ENCODE measurements around the gene KRT8.
"Not testable (repeated sequence)": the region's sequence is repeated elsewhere in the genome, so short reads cannot be mapped to it uniquely, and the experiment has no call there.

The KRT8 gene

GRCh38 chr12:52904509-52905300 is at the start of gene KRT8:
KRT8 (minus strand) TSS chr12:52905076; CDS start chr12:52904981, 95 bp downstream.
- FAIRE-seq, result not testable (repeated sequence)
- DNase-seq (ENCODE audit: low spot score), result peak; percentile 92

DNA sequence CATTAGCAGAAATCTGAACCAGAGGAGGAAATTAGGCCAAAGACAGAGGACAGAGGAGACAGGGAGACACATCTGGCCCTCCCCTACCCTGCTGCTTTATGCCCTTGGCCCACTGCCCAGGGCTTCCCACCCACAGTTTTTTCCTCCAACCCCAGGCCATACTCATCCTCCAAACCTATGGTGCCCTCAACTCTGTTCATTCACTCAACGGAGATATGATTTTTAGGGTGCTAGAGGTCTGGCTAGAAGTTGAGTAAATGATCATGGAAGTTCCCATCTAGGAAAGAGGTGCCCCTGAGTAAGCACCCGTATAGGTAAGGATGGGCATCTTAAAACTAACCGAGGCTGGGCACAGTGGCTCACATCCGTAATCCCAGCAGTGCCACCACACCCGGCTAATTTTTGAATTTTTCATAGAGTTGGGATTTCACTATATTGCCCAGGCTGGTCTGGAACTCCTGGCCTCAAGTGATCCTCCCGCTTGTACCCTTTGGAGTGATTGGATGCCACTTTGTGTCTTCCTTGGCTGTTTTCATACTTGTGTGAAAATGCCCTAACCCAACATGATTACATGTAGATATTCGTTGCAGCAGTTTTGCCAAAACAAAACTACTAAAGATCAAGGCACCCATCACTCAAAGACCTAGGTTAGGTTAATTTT is 48.4 kb upstream of the KRT8 start:
- no peak for FAIRE-seq
- no peak for DNase-seq (ENCODE audit: low spot score)

GRCh38 chr12:52952076-52952801 is 47.4 kb upstream of the KRT8 start:
- FAIRE-seq (no peak), DNase-seq (ENCODE audit: low spot score) (no peak)

DNA sequence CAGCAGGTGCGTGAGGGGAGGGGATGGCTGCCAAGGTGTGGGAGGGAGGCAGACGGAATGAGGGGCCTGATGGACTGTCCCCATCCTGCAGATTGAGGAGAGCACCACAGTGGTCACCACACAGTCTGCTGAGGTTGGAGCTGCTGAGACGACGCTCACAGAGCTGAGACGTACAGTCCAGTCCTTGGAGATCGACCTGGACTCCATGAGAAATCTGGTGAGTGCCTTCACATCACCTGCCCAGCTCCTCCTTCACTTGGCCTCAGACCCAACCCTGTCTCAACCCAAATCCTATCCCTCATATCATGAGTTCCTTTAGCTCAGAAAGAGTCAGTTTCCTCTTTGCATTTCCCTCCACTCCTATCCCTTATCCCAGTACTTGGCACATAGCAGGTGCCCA is 46.8 kb upstream of the KRT8 start:
- FAIRE-seq, result no peak
- no peak for DNase-seq (ENCODE audit: low spot score)

GRCh38 chr12:52951126-52951525 is 46.2 kb upstream of the KRT8 start:
- FAIRE-seq (no peak), DNase-seq (ENCODE audit: low spot score) (no peak)

DNA sequence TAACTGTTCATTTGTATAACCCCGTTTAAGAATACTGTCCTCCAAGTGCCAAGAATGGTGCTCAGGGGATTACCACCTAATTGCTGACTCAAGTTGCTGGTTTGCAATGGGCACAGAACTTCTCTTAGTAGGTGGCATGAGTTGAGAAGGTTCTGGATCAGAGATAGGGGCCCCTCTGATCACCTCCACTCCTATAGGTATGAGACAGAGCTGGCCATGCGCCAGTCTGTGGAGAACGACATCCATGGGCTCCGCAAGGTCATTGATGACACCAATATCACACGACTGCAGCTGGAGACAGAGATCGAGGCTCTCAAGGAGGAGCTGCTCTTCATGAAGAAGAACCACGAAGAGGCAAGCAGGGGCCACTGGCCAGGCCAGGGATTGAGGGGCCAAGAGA is 45.7 kb upstream of the KRT8 start:
- DNase-seq (ENCODE audit: low spot score), result no peak
- FAIRE-seq, result no peak

DNA sequence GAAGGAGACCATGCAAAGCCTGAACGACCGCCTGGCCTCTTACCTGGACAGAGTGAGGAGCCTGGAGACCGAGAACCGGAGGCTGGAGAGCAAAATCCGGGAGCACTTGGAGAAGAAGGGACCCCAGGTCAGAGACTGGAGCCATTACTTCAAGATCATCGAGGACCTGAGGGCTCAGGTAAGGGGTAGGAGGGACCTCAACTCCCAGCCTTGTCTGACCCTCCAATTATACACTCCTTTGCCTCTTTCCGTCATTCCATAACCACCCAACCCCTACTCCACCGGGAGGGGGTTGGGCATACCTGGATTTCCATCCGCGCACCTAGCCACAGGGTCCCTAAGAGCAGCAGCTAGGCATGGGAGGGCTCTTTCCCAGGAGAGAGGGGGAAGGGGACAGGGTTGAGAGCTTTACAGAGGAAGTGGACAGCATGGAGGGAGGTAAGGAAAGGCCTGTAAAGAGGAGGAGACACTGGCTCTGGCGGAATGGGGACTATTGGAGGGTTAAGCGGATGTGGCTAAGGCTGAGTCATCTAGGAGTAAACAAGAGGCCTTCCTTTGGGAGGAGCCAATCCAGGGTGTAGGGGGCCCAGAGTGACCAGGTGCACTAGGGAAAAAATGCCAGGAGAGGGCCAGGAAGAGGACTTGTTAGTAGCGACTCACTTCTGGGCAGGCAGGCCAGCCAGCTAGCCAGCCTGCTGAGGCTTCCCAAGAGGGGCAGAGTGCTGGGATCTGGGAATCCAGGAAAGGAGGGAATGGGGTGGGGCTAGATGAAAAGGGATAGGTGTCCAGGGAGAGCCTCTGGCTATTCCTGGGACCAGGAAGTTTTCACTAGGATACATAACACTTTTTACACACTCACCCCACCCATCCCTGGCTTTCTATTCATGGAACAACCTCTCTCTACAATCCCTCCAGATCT is 44.8 kb upstream of the KRT8 start:
- FAIRE-seq, result no peak
- peak; percentile 92 for DNase-seq (ENCODE audit: low spot score)

DNA sequence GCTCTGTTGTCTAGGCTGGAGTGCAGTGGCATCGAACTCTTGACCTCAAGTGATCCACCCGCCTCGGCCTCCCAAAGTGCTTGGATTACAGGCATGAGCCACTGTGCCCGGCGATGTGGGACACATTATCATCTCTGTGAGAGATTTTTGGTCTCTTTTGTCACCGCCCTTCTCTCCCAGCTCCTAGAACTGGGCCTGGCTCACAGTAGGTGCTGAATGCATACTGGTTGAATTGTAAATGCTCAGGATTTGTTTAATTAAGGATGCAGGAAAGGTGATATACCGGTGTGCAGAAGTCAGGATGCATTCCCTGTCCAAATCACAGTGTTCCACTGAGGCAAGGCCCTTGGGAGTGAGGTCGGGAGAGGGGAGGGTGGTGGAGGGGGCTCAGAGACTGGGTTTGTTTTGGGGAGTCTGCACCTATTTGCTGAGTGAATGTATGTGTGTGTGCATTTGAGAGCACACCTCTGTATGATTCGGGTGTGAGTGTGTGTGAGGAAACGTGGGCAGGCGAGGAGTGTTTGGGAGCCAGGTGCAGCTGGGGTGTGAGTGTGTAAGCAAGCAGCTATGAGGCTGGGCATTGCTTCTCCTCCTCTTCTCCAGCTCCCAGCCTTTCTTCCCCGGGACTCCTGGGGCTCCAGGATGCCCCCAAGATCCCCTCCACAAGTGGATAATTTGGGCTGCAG is 43.0 kb upstream of the KRT8 start:
- DNase-seq (ENCODE audit: low spot score) (no peak), FAIRE-seq (no peak)

DNA sequence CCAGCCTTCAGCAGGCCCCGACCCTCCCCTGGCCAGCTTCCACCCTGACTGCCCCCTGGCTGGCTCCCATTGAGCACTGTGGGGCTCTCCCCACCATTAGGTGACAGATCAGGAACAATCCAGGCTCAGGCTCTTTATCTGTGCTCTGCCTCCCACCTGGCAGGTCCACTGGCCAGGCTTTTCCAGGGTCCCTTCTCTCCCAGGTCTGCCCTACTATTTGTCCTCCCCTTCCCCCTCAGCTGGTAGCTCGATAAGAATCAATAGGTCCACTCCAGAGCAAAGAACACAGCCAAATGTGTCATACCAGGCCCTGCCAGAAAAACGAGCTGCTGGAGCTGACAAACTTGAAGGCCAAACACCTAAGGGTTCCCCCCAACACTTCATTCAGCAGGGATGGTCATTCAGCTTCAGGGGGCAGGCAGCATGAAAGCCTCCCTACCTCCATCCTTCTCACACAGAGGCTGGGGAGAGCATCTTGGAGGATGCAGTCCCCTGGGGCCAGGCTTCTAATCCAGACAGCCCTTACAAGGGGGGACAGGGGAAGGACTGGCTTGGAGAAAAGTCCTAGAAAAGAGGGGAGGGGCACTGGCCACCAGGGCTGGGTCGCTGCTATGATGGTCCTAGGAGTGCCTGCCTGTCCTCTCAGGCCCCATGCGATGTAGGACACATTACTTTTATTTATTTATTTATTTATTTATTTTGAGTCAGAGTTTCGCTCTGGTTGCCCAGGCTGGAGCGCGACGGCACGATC is 42.1 kb upstream of the KRT8 start:
- no peak for DNase-seq (ENCODE audit: low spot score)
- no peak for FAIRE-seq

DNA sequence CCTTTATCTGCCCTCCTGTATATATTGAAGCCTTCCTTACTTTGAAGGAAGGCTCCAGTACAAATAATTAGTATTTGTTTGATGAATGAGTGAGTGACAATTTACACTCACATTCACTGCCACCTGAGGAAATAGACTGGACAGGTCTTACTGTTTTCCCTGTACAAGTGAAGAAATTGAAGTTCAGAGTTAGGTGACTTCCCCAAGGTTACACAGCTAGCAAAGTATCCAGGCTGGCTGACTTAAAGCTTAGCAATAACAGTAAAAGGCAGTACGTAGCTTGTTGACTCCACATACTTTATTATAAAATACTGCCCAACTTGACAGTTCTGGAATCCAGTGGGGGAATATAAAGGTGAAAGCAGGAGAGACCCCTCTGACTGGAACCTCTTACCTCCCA is 41.5 kb upstream of the KRT8 start:
- FAIRE-seq, result no peak
- no peak for DNase-seq (ENCODE audit: low spot score)

GRCh38 chr12:52945389-52946232 is 40.7 kb upstream of the KRT8 start:
- FAIRE-seq (no peak), DNase-seq (ENCODE audit: low spot score) (peak; percentile 63)

- FAIRE-seq (no peak), DNase-seq (ENCODE audit: low spot score) (no peak)
These were observed 40.0 kb upstream of the KRT8 start for GRCh38 chr12:52944683-52945388.

- FAIRE-seq (no peak), DNase-seq (ENCODE audit: low spot score) (no peak)
These were observed 38.0 kb upstream of the KRT8 start for GRCh38 chr12:52942901-52943181.

- FAIRE-seq, result no peak
These were observed 37.4 kb upstream of the KRT8 start for GRCh38 chr12:52942066-52942900.

DNA sequence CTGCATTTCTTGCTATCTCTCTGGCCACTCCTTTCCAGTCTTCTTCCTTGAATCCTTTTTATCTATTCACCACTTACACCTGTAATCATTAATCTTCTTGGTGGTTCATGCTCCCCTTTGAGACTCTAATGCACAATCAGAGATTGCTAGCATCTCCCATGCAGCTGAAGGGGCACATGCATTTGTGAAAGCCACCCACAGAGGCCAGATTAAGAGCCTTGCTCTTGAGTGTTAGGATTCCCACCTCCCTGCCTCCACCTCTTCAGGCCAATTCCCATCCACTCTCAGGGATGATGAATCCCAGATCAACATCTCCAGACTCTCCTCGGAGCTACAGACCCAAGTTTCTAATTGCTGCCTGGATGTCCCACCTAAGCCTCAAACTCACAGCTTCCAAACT is 24.7 kb upstream of the KRT8 start:
- FAIRE-seq, result no peak
- no peak for DNase-seq (ENCODE audit: low spot score)

More at GRCh38 chr12:52942066-52942900, 37.4 kb upstream of the KRT8 start:
- DNase-seq (ENCODE audit: low spot score), result no peak

- DNase-seq (ENCODE audit: low spot score) (no peak), FAIRE-seq (no peak)
These were observed 23.1 kb upstream of the KRT8 start for GRCh38 chr12:52927964-52928363.

- DNase-seq (ENCODE audit: low spot score) (peak; percentile 39), FAIRE-seq (no peak)
These were observed 21.8 kb upstream of the KRT8 start for GRCh38 chr12:52926596-52927234.

Measured in urothelium cell line (cell line).